SKM-1 (cell line): ENCODE measurements around the gene POFUT2.

Experiments used
- DNase-seq: peaks from one replicate; lab custom pipeline; 2025; ENCODE audit not compliant: unreplicated experiment; lab: John Stamatoyannopoulos, UW

POFUT2 gene

GRCh38 chr21:45264146-45264911 lies 23.4 kb downstream of the POFUT2 start:
- DNase-seq, result no peak

GRCh38 chr21:45263534-45263933 lies 24.2 kb downstream of the POFUT2 start:
- DNase-seq, result no peak

GRCh38 chr21:45262616-45263015 lies 25.1 kb downstream of the POFUT2 start:
- DNase-seq, result no peak

- DNase-seq, result no peak
These were observed 25.6 kb downstream of the POFUT2 start for GRCh38 chr21:45262041-45262581.

- DNase-seq, result no peak
These were observed 26.6 kb downstream of the POFUT2 start for GRCh38 chr21:45261093-45261492.

- no peak for DNase-seq
These were observed 27.4 kb downstream of the POFUT2 start for GRCh38 chr21:45260191-45260825.

GRCh38 chr21:45259206-45259840 lies 28.4 kb downstream of the POFUT2 start:
- no peak for DNase-seq

GRCh38 chr21:45258466-45258865 lies 29.2 kb downstream of the POFUT2 start:
- no peak for DNase-seq

GRCh38 chr21:45257673-45258341 lies 29.9 kb downstream of the POFUT2 start:
- no peak for DNase-seq

GRCh38 chr21:45256912-45257672 lies 30.6 kb downstream of the POFUT2 start:
- DNase-seq, result no peak

GRCh38 chr21:45256021-45256911 lies 31.4 kb downstream of the POFUT2 start:
- no peak for DNase-seq

- DNase-seq, result no peak
These were observed 32.2 kb downstream of the POFUT2 start for GRCh38 chr21:45255381-45256020.

- no peak for DNase-seq
These were observed 33.2 kb downstream of the POFUT2 start for GRCh38 chr21:45254460-45254930.

- no peak for DNase-seq
These were observed 33.8 kb downstream of the POFUT2 start for GRCh38 chr21:45253633-45254459.

- DNase-seq, result no peak
These were observed 34.5 kb downstream of the POFUT2 start for GRCh38 chr21:45253180-45253579.

- DNase-seq, result no peak
These were observed 35.2 kb downstream of the POFUT2 start for GRCh38 chr21:45252448-45252925.

GRCh38 chr21:45251635-45252447 lies 35.9 kb downstream of the POFUT2 start:
- no peak for DNase-seq
